CD14-positive monocyte (primary cell): ENCODE results near the gene HKDC1. TPM values are rescaled to one million over a fixed set of nuclear protein-coding genes. Genes with fewer than 3 reads are reported as not detected.
"Not testable (repeated sequence)": the region's sequence is repeated elsewhere in the genome, so short reads cannot be mapped to it uniquely, and the experiment has no call there.

ENCODE experiments used
- DNase-seq, 3 donors: peaks; one replicate each; pipeline ENCODE4 v3.0.0-alpha.2; 2011 to 2022
- H2AFZ ChIP-seq: 2 replicates; pipeline ENCODE4 v1.6.0; 2012; ENCODE audit warnings: mild to moderate bottlenecking, low read depth, low read length, inconsistent platforms; ENCODE audit not compliant: insufficient read depth, poor library complexity, severe bottlenecking
- H3K27ac ChIP-seq, 2 donors: 1 replicate in 1 of 2; 2 replicates in 1 of 2; pipeline ENCODE4 v1.5.1; 2012 to 2013; ENCODE audit warnings: low read length in 2 of 2, control low read depth in 1 of 2, inconsistent platforms in 1 of 2, low read depth in 1 of 2, mild to moderate bottlenecking in 1 of 2
- H3K27me3 ChIP-seq, 2 donors: one replicate each; pipeline versions ENCODE4 v1.6.0 to v1.6.1; 2011 to 2013; ENCODE audit warnings: low read length in 2 of 2; ENCODE audit not compliant: control insufficient read depth in 2 of 2, insufficient read depth in 2 of 2
- H3K36me3 ChIP-seq, 2 donors: replicated peaks in 1 of 2; 1 replicate in 1 of 2; 2 replicates in 1 of 2; pipeline versions ENCODE4 v1.5.1 to v1.6.1; 2012 to 2013; ENCODE audit warnings: low read length in 2 of 2, control low read depth in 1 of 2, inconsistent platforms in 1 of 2, mild to moderate bottlenecking in 1 of 2; ENCODE audit not compliant: insufficient read depth in 2 of 2, control insufficient read depth in 1 of 2
- H3K4me1 ChIP-seq, 2 donors: 1 replicate in 1 of 2; 2 replicates in 1 of 2; pipeline versions ENCODE4 v1.5.1 to v1.6.1; 2012 to 2013; ENCODE audit warnings: low read length in 2 of 2, control low read depth in 1 of 2, inconsistent platforms in 1 of 2, mild to moderate bottlenecking in 1 of 2, moderate library complexity in 1 of 2; ENCODE audit not compliant: insufficient read depth in 2 of 2, control insufficient read depth in 1 of 2
- H3K4me2 ChIP-seq: replicated peaks from 2 replicates; pipeline ENCODE3; 2012; ENCODE audit warnings: low read length, moderate library complexity, mild to moderate bottlenecking; ENCODE audit not compliant: poor library complexity, severe bottlenecking; ENCODE audit errors: extremely low read depth
- H3K4me3 ChIP-seq, 3 experiments: fragments of 200-600 bp in 1 of 3; sonication (generic) in 1 of 3; replicated peaks in 1 of 3; 1 replicate in 2 of 3; 2 replicates in 1 of 3; pipeline ENCODE4 v1.5.1; 2011 to 2013; ENCODE audit warnings: low read length in 3 of 3, mild to moderate bottlenecking in 3 of 3, control low read depth in 2 of 3, low read depth in 2 of 3, inconsistent platforms in 1 of 3, moderate library complexity in 1 of 3
- H3K79me2 ChIP-seq: 2 replicates; pipeline ENCODE4 v1.6.0; 2012; ENCODE audit warnings: mild to moderate bottlenecking, control low read depth, inconsistent platforms, low read length, moderate library complexity; ENCODE audit not compliant: insufficient read depth
- H3K9ac ChIP-seq: 2 replicates; pipeline ENCODE4 v1.6.0; 2017; ENCODE audit warnings: low read length, mild to moderate bottlenecking; ENCODE audit not compliant: insufficient read depth, poor library complexity, severe bottlenecking
- H3K9me3 ChIP-seq, 2 donors: replicated peaks in 1 of 2; 1 replicate in 1 of 2; 2 replicates in 1 of 2; pipeline versions ENCODE4 v1.5.1 to v1.6.1; 2012 to 2013; ENCODE audit warnings: low read length in 2 of 2, control low read depth in 1 of 2; ENCODE audit not compliant: control insufficient read depth in 1 of 2, insufficient read depth in 1 of 2
- H4K20me1 ChIP-seq: 2 replicates; pipeline ENCODE4 v1.6.0; 2012; ENCODE audit warnings: mild to moderate bottlenecking, low read length, control low read depth, moderate library complexity; ENCODE audit not compliant: insufficient read depth
- H3K27ac Mint-ChIP-seq, 7 donors: one replicate each; pipeline ENCODE4 v1.8.0; 2020; ENCODE audit warnings: mild to moderate bottlenecking in 7 of 7, mixed read lengths in 7 of 7, moderate library complexity in 6 of 7, inconsistent platforms in 2 of 7
- H3K27me3 Mint-ChIP-seq, 3 donors: one replicate each; pipeline ENCODE4 v1.8.0; 2021 to 2022; ENCODE audit warnings: low read depth in 3 of 3, mild to moderate bottlenecking in 3 of 3, mixed read lengths in 3 of 3, moderate library complexity in 3 of 3, inconsistent platforms in 1 of 3
- H3K36me3 Mint-ChIP-seq, 2 donors: one replicate each; pipeline ENCODE4 v1.8.0; 2020; ENCODE audit warnings: mixed read lengths in 2 of 2, inconsistent platforms in 1 of 2, mild to moderate bottlenecking in 1 of 2
- H3K4me1 Mint-ChIP-seq: one replicate; pipeline ENCODE4 v1.8.0; 2020; ENCODE audit warnings: mild to moderate bottlenecking, mixed read lengths
- H3K4me3 Mint-ChIP-seq, 2 donors: one replicate each; pipeline ENCODE4 v1.8.0; 2020; ENCODE audit warnings: mild to moderate bottlenecking in 2 of 2, mixed read lengths in 2 of 2, moderate library complexity in 1 of 2
- H3K9me3 Mint-ChIP-seq, 7 donors: one replicate each; pipeline ENCODE4 v1.8.0; 2020 to 2022; ENCODE audit warnings: mixed read lengths in 7 of 7, mild to moderate bottlenecking in 6 of 7, moderate library complexity in 6 of 7, inconsistent platforms in 2 of 7
- CTCF ChIP-seq: fragments of 200-600 bp; IDR thresholded peaks from one replicate; pipeline ENCODE4 v1.8.0; 2022; ENCODE audit warnings: antibody characterized with exemption, mild to moderate bottlenecking
- WGBS: methylation state at CpG from one replicate; pipeline ENCODE4 v1.1.5; 2013; ENCODE audit warnings: missing lambda C conversion rate; ENCODE audit not compliant: insufficient coverage; 5-methylcytosine and 5-hydroxymethylcytosine counted together
- intact Hi-C, 2 donors: fragments of 100-400 bp; cut with micrococcal nuclease; formaldehyde crosslinking; loops; one replicate each; pipeline versions ENCODE4 v1.15.0 to v1.15.1; 2023
- polyA minus RNA-seq: library from RNA; depleted of rRNA, polyadenylated mRNA; stranded (reverse); fragments of >200 nt; gene quantifications from 2 replicates; pipeline ENCODE4 v1.2.3, GENCODE V29; 2012
- polyA plus RNA-seq, 3 donors: library from polyadenylated mRNA; depleted of rRNA in 1 of 3; unstranded in 2 of 3; stranded (reverse) in 1 of 3; fragments of 300-500 nt in 2 of 3; fragments of >200 nt in 1 of 3; fragmentation: Illumina TruSeq in 2 of 3; gene quantifications; 1 replicate in 2 of 3; 2 replicates in 1 of 3; pipeline ENCODE4 v1.2.3, GENCODE V29; 2012 to 2021
- total RNA-seq, 12 experiments: library from RNA in 1 of 12; stranded (reverse) in 1 of 12; fragments of 120-200 nt in 1 of 12; gene quantifications; one replicate each; pipeline ENCODE4 v1.2.4 and lab custom pipeline; 2013 to 2026; ENCODE audit warnings: mixed read lengths in 6 of 12, inconsistent platforms in 1 of 12

HKDC1 gene
- total RNA-seq (2013), result not detected
- polyA plus RNA-seq (not detected), polyA minus RNA-seq (not detected in 2 replicates), total RNA-seq (lab: John Stamatoyannopoulos, UW) (0 to 1.8 (median 0.08) reads per million in 11 experiments)

- H3K79me2 ChIP-seq, result no peaks in the 10 kb centered on the region
Measured at GRCh38 chr10:69220041-69220451, at the start of gene HKDC1. Gene HKDC1 (plus strand): TSS chr10:69220332. CDS start chr10:69220436, 104 bp downstream.

GRCh38 chr10:69172241-69172982 is 47.7 kb upstream of the HKDC1 start:
- Histone ChIP-seq H3K4me1 (no peaks in the 10 kb centered on the region), H3K9ac (no peak overlapping the region), H3K27ac (no peak overlapping the region), H3K36me3 (peaks cover 40 to 62% of the 10 kb centered on the region in 2 donors), H2AFZ (no peak overlapping the region), H3K4me2 (no peak overlapping the region), H4K20me1 (no peaks in the 10 kb centered on the region), H3K9me3 (no peaks in the 10 kb centered on the region), H3K4me3 (no peak overlapping the region), H3K27me3 (no peaks in the 10 kb centered on the region), H3K79me2 (no peaks in the 10 kb centered on the region)
- TF ChIP-seq CTCF, result no peak
- H3K4me3 Mint-ChIP-seq, result no peak overlapping the region
- peaks cover 0 to 7% (median 4%) of the 10 kb centered on the region in 7 donors for H3K9me3 Mint-ChIP-seq
- no CpG with 5 or more reads among the region's 3 CpGs for WGBS
- no peak for DNase-seq
- peaks cover 41 to 53% of the 10 kb centered on the region in 2 donors for H3K36me3 Mint-ChIP-seq
- intact Hi-C loops, result loop anchor here in 1 of 2 donors (10.0 kb wide), 1 partner anchor 48 kb away; the partner anchor contains the start of gene VPS26A
- H3K27me3 Mint-ChIP-seq, result no peaks in the 10 kb centered on the region
- no peaks in the 10 kb centered on the region for H3K4me1 Mint-ChIP-seq
- H3K27ac Mint-ChIP-seq, result no peak overlapping the region

More at GRCh38 chr10:69220041-69220451, at the start of gene HKDC1:
- Mint-ChIP-seq H3K36me3 (no peaks in the 10 kb centered on the region), H3K27me3 (peaks cover 4 to 9% (median 5%) of the 10 kb centered on the region in 3 donors), H3K4me3 (no peak within 1 kb of the TSS), H3K27ac (no peak within 1 kb of the TSS), H3K9me3 (peaks cover 0 to 3% (median 0%) of the 10 kb centered on the region in 7 donors), H3K4me1 (peaks cover 17% of the 10 kb centered on the region)
- DNase-seq, result no peak
- Histone ChIP-seq H4K20me1 (no peaks in the 10 kb centered on the region), H2AFZ (no peak within 1 kb of the TSS), H3K27me3 (no peaks in the 10 kb centered on the region), H3K4me2 (no peak within 1 kb of the TSS), H3K36me3 (no peaks in the 10 kb centered on the region), H3K4me1 (peaks cover 5 to 9% of the 10 kb centered on the region in 2 donors), H3K9me3 (no peaks in the 10 kb centered on the region), H3K9ac (no peak within 1 kb of the TSS), H3K4me3 (no peak within 1 kb of the TSS), H3K27ac (no peak within 1 kb of the TSS)
- TF ChIP-seq CTCF, result no peak
- WGBS, result 96% methylated on average over 4 of the region's 8 CpGs
- intact Hi-C loops, result no loop called here

GRCh38 chr10:69175326-69175725 is 44.8 kb upstream of the HKDC1 start:
- not testable (repeated sequence) for DNase-seq, H4K20me1 ChIP-seq, H3K27ac ChIP-seq, H3K9me3 Mint-ChIP-seq, H3K4me3 ChIP-seq, H3K27me3 ChIP-seq, H3K4me2 ChIP-seq, H3K4me1 Mint-ChIP-seq, H3K4me1 ChIP-seq, H3K4me3 Mint-ChIP-seq, H3K9ac ChIP-seq, H3K27me3 Mint-ChIP-seq, H3K79me2 ChIP-seq, H3K9me3 ChIP-seq, H2AFZ ChIP-seq, H3K27ac Mint-ChIP-seq
- peaks cover 24 to 27% of the 10 kb centered on the region in 2 donors for H3K36me3 Mint-ChIP-seq
- WGBS, result 100% methylated on average over 2 of the region's 4 CpGs
- peaks cover 17 to 33% of the 10 kb centered on the region in 2 donors for H3K36me3 ChIP-seq
- intact Hi-C loops, result loop anchor here in 1 of 2 donors (10.0 kb wide), 1 partner anchor 51 kb away; the partner anchor contains the start of gene VPS26A
